Activated T-cell treated with anti-CD3 and anti-CD28 coated beads for 48 hours (primary cell): ENCODE data around the gene NRXN3.

ENCODE experiments used
- DNase-seq: peaks from one replicate; pipeline ENCODE4 v3.0.0-alpha.2; 2020; ENCODE audit warnings: low read depth

The NRXN3 gene

GRCh38 chr14:79638672-79639266 lies 1468.6 kb downstream of the NRXN3 start:
- no peak for DNase-seq

- DNase-seq, result no peak
These were observed 1469.4 kb downstream of the NRXN3 start for GRCh38 chr14:79639613-79640012.

GRCh38 chr14:79641371-79641770 lies 1471.2 kb downstream of the NRXN3 start:
- no peak for DNase-seq

GRCh38 chr14:79643132-79643531 lies 1473.0 kb downstream of the NRXN3 start:
- no peak for DNase-seq

- no peak for DNase-seq
These were observed 1475.7 kb downstream of the NRXN3 start for GRCh38 chr14:79645753-79646362.

- no peak for DNase-seq
These were observed 1479.7 kb downstream of the NRXN3 start for GRCh38 chr14:79649856-79650255.

GRCh38 chr14:79652513-79653307 lies 1482.5 kb downstream of the NRXN3 start:
- DNase-seq, result no peak

GRCh38 chr14:79656056-79656455 lies 1485.9 kb downstream of the NRXN3 start:
- no peak for DNase-seq

GRCh38 chr14:79656496-79656895 lies 1486.3 kb downstream of the NRXN3 start:
- no peak for DNase-seq

GRCh38 chr14:79658221-79658620 lies 1488.0 kb downstream of the NRXN3 start:
- DNase-seq, result no peak

- no peak for DNase-seq
These were observed 1488.6 kb downstream of the NRXN3 start for GRCh38 chr14:79658769-79659168.

- no peak for DNase-seq
These were observed 1490.1 kb downstream of the NRXN3 start for GRCh38 chr14:79660053-79660939.

- DNase-seq, result no peak
These were observed 1491.6 kb downstream of the NRXN3 start for GRCh38 chr14:79661752-79662151.

GRCh38 chr14:79663453-79663852 lies 1493.3 kb downstream of the NRXN3 start:
- DNase-seq, result no peak

- no peak for DNase-seq
These were observed 1495.4 kb downstream of the NRXN3 start for GRCh38 chr14:79665556-79665955.

- no peak for DNase-seq
These were observed 1498.8 kb downstream of the NRXN3 start for GRCh38 chr14:79668951-79669350.

GRCh38 chr14:79670811-79671210 lies 1500.6 kb downstream of the NRXN3 start:
- no peak for DNase-seq

- DNase-seq, result no peak
These were observed 1509.9 kb downstream of the NRXN3 start for GRCh38 chr14:79680087-79680486.

- DNase-seq, result no peak
These were observed 1516.0 kb downstream of the NRXN3 start for GRCh38 chr14:79686196-79686595.

GRCh38 chr14:79690960-79691359 lies 1520.8 kb downstream of the NRXN3 start:
- DNase-seq, result no peak

- DNase-seq, result no peak
These were observed 1523.8 kb downstream of the NRXN3 start for GRCh38 chr14:79693935-79694334.

GRCh38 chr14:79695307-79695706 lies 1525.1 kb downstream of the NRXN3 start:
- DNase-seq, result no peak
